H1 (cell line): ENCODE measurements around the gene RTL3. TPM values are rescaled to one million over a fixed set of nuclear protein-coding genes. Genes with fewer than 3 reads are reported as not detected.

ENCODE experiments used
- CTCF ChIA-PET: fragments of 300-600 bp; sonication (Branson Sonifier 250); formaldehyde crosslinking; loops from one replicate; lab custom pipeline; 2021; ENCODE audit not compliant: partially characterized antibody; lab: Charles Lee
- POLR2A ChIA-PET: fragments of 300-600 bp; sonication (Branson Sonifier 250); formaldehyde crosslinking; loops from one replicate; lab custom pipeline; 2021; ENCODE audit warnings: inconsistent platforms; ENCODE audit not compliant: partially characterized antibody; lab: Charles Lee
- DNase-seq, 2 experiments: peaks; one replicate each; pipeline versions ENCODE4 v3.0.0 to v3.0.0-alpha.2; 2010 to 2022; ENCODE audit warnings: low spot score in 2 of 2, low read depth in 1 of 2, mixed read lengths in 1 of 2
- FAIRE-seq: peaks from 2 replicates; lab custom pipeline; 2011; peaks lifted over from hg19 to GRCh38; lab: Jason Lieb, UNC
- H2AFZ ChIP-seq: 2 replicates; pipeline ENCODE4 v1.8.1; 2012; ENCODE audit warnings: low read length, inconsistent platforms
- H2AK5ac ChIP-seq: 2 replicates; pipeline ENCODE4 v1.6.1; 2013; ENCODE audit warnings: low read depth, low read length
- H2BK120ac ChIP-seq: replicated peaks from 2 replicates; pipeline ENCODE3; 2013; ENCODE audit warnings: low read depth, low read length, inconsistent platforms
- H2BK12ac ChIP-seq: 2 replicates; pipeline ENCODE4 v1.6.1; 2013; ENCODE audit warnings: low read depth, low read length
- H2BK15ac ChIP-seq: 2 replicates; pipeline ENCODE4 v1.6.1; 2013; ENCODE audit warnings: low read length
- H2BK20ac ChIP-seq: 2 replicates; pipeline ENCODE4 v1.6.1; 2013; ENCODE audit warnings: low read length
- H2BK5ac ChIP-seq: 2 replicates; pipeline ENCODE4 v1.6.1; 2013; ENCODE audit warnings: low read depth, low read length
- H3K14ac ChIP-seq: 2 replicates; pipeline ENCODE4 v1.6.1; 2013; ENCODE audit warnings: inconsistent platforms; ENCODE audit not compliant: insufficient read length
- H3K18ac ChIP-seq: 2 replicates; pipeline ENCODE4 v1.6.1; 2013; ENCODE audit warnings: low read length; ENCODE audit errors: extremely low read depth
- H3K23ac ChIP-seq: 2 replicates; pipeline ENCODE4 v1.6.1; 2013; ENCODE audit warnings: inconsistent platforms; ENCODE audit not compliant: insufficient read length
- H3K23me2 ChIP-seq: 2 replicates; pipeline ENCODE4 v1.6.1; 2013; ENCODE audit warnings: low read depth, low read length
- H3K27ac ChIP-seq: 2 replicates; pipeline ENCODE4 v1.6.1; 2011; ENCODE audit warnings: low read depth, low read length, inconsistent platforms
- H3K27me3 ChIP-seq, 4 experiments: replicated peaks in 1 of 4; 1 replicate in 1 of 4; 2 replicates in 3 of 4; pipeline versions ENCODE4 v1.6.1 to v1.8.1; 2011 to 2013; ENCODE audit warnings: low read length in 3 of 4, mild to moderate bottlenecking in 3 of 4, inconsistent platforms in 2 of 4, mixed read lengths in 2 of 4, moderate library complexity in 1 of 4; ENCODE audit not compliant: control insufficient read depth in 3 of 4, insufficient read depth in 3 of 4; ENCODE audit errors: extremely low read depth in 1 of 4
- H3K36me3 ChIP-seq, 4 experiments: 2 replicates each; pipeline versions ENCODE4 v1.6.1 to v1.8.1; 2011 to 2013; ENCODE audit warnings: mild to moderate bottlenecking in 4 of 4, low read length in 3 of 4, moderate library complexity in 2 of 4, control low read depth in 1 of 4, inconsistent platforms in 1 of 4; ENCODE audit not compliant: insufficient read depth in 4 of 4, control insufficient read depth in 2 of 4
- H3K4ac ChIP-seq: replicated peaks from 2 replicates; pipeline ENCODE3; 2013; ENCODE audit warnings: low read length, low read depth, mixed read lengths, inconsistent platforms; ENCODE audit not compliant: insufficient read length
- H3K4me1 ChIP-seq, 4 experiments: replicated peaks in 1 of 4; 1 replicate in 1 of 4; 2 replicates in 3 of 4; pipeline versions ENCODE4 v1.6.1 to v1.8.1; 2011 to 2013; ENCODE audit warnings: low read length in 3 of 4, inconsistent platforms in 2 of 4, mixed read lengths in 1 of 4; ENCODE audit not compliant: insufficient read depth in 4 of 4, control insufficient read depth in 3 of 4
- H3K4me2 ChIP-seq, 2 experiments: 2 replicates each; pipeline versions ENCODE4 v1.6.1 to v1.8.1; 2011 to 2013; ENCODE audit warnings: low read depth in 2 of 2, low read length in 2 of 2, control low read depth in 1 of 2, inconsistent platforms in 1 of 2, mild to moderate bottlenecking in 1 of 2; ENCODE audit not compliant: insufficient read depth in 1 of 2
- H3K4me3 ChIP-seq, 4 experiments: fragments of 200-600, 300-600 bp in 1 of 4; sonication (generic), shearing (Covaris generic), sonication (Bioruptor Twin) in 1 of 4; 2 replicates each; pipeline versions ENCODE4 v1.5.1 to v1.8.1; 2011 to 2016; ENCODE audit warnings: low read length in 4 of 4, low read depth in 3 of 4, control low read depth in 2 of 4, inconsistent platforms in 2 of 4, mild to moderate bottlenecking in 2 of 4, mixed read lengths in 1 of 4, moderate library complexity in 1 of 4; ENCODE audit not compliant: insufficient read depth in 2 of 4; ENCODE audit errors: extremely low read depth in 1 of 4
- H3K56ac ChIP-seq: replicated peaks from 2 replicates; pipeline ENCODE3; 2013; ENCODE audit warnings: low read depth, mild to moderate bottlenecking, mixed read lengths, low read length, inconsistent platforms; ENCODE audit not compliant: insufficient read length
- H3K79me1 ChIP-seq: 2 replicates; pipeline ENCODE4 v1.6.1; 2013; ENCODE audit warnings: low read depth, low read length, control low read depth
- H3K79me2 ChIP-seq, 2 experiments: 2 replicates each; pipeline versions ENCODE4 v1.6.1 to v1.8.1; 2012 to 2013; ENCODE audit warnings: low read length in 2 of 2, mild to moderate bottlenecking in 2 of 2, inconsistent platforms in 1 of 2; ENCODE audit not compliant: insufficient read depth in 2 of 2, control insufficient read depth in 1 of 2
- H3K9ac ChIP-seq, 4 experiments: replicated peaks in 1 of 4; 1 replicate in 1 of 4; 2 replicates in 3 of 4; pipeline versions ENCODE4 v1.6.1 to v1.8.1; 2011 to 2013; ENCODE audit warnings: low read depth in 3 of 4, low read length in 3 of 4, control low read depth in 2 of 4, mild to moderate bottlenecking in 2 of 4, moderate library complexity in 2 of 4, inconsistent platforms in 1 of 4; ENCODE audit errors: extremely low read depth in 1 of 4
- H3K9me3 ChIP-seq, 2 experiments: 2 replicates each; pipeline versions ENCODE4 v1.6.1 to v1.8.1; 2012 to 2013; ENCODE audit warnings: mild to moderate bottlenecking in 2 of 2, moderate library complexity in 2 of 2, control low read depth in 1 of 2, inconsistent platforms in 1 of 2, low read depth in 1 of 2, low read length in 1 of 2, mixed read lengths in 1 of 2; ENCODE audit not compliant: insufficient read depth in 2 of 2
- H4K20me1 ChIP-seq, 2 experiments: replicated peaks in 1 of 2; 2 replicates each; pipeline versions ENCODE3 to v1.8.1; 2011 to 2013; ENCODE audit warnings: inconsistent platforms in 2 of 2, low read length in 2 of 2, mild to moderate bottlenecking in 1 of 2; ENCODE audit not compliant: insufficient read depth in 2 of 2, control insufficient read depth in 1 of 2
- H4K5ac ChIP-seq: 2 replicates; pipeline ENCODE4 v1.6.1; 2013; ENCODE audit warnings: low read length, low read depth, mixed read lengths, inconsistent platforms; ENCODE audit not compliant: insufficient read length
- H4K8ac ChIP-seq: 2 replicates; pipeline ENCODE4 v1.8.0; 2013; ENCODE audit warnings: mild to moderate bottlenecking, moderate library complexity, low read length, inconsistent platforms; ENCODE audit not compliant: insufficient read depth; ENCODE audit errors: extremely low read depth
- H4K91ac ChIP-seq: replicated peaks from 2 replicates; pipeline ENCODE3; 2013; ENCODE audit warnings: low read length, mixed read lengths, inconsistent platforms; ENCODE audit not compliant: insufficient read length
- CBX5 ChIP-seq: fragments of 300-800, 300-1000 bp; sonication (generic); IDR thresholded peaks from 2 replicates; pipeline ENCODE4 v1.7.1; 2016; ENCODE audit warnings: antibody characterized with exemption, low read length, low read depth
- TAF7 ChIP-seq: optimal IDR thresholded peaks from 2 replicates; pipeline ENCODE3; 2011; ENCODE audit warnings: low read depth, mild to moderate bottlenecking, inconsistent platforms, low read length, moderate library complexity, borderline replicate concordance
- polyA plus RNA-seq, 7 experiments: library from polyadenylated mRNA; depleted of rRNA in 3 of 7; stranded (reverse) in 5 of 7; unstranded in 2 of 7; fragments of >200 nt in 5 of 7; fragments of 200-250 nt in 2 of 7; gene quantifications; 1 replicate in 5 of 7; 2 replicates in 1 of 7; 4 replicates in 1 of 7; pipeline versions ENCODE4 v1.2.1 to v1.2.3, GENCODE V29; 2011 to 2013; ENCODE audit warnings: missing spikeins in 2 of 7, mixed read lengths in 2 of 7
- total RNA-seq: library from RNA; stranded (reverse); fragmentation: NEBNext Ultra II Directional; extraction: Animal tissue kit (Norgen Biotek cat#: 25700); gene quantifications from 2 replicates; pipeline ENCODE4 v1.2.1, GENCODE V29; 2021

The RTL3 gene
- total and polyA plus RNA-seq, 2 of the 8 experiments (the other 6 are each of a cell fraction or from before 2014, with no cell fraction given): not detected

- no peaks in the 10 kb centered on the region for H3K79me1 ChIP-seq
- no peak overlapping the region for H2BK20ac ChIP-seq
- H4K91ac ChIP-seq: no peak overlapping the region
- no peak overlapping the region for H3K4me2 ChIP-seq
- no peaks in the 10 kb centered on the region for H4K20me1 ChIP-seq
- no peak overlapping the region for H2BK15ac ChIP-seq
- no peak overlapping the region for H3K14ac ChIP-seq
- H2BK120ac ChIP-seq: no peak overlapping the region
- no peaks in the 10 kb centered on the region for H3K9me3 ChIP-seq
- no peaks in the 10 kb centered on the region for H3K79me2 ChIP-seq
- H4K8ac ChIP-seq: no peak overlapping the region
- H3K23ac ChIP-seq: no peak overlapping the region
- H3K4me1 ChIP-seq: no peaks in the 10 kb centered on the region
- H3K27ac ChIP-seq: no peak overlapping the region
- H3K56ac ChIP-seq: no peak overlapping the region
- H2BK5ac ChIP-seq: no peak overlapping the region
- CTCF ChIA-PET: interaction anchor here (0.6 kb wide), 1 partner anchor 283 kb away, joined by 3 read pairs; no protein-coding TSS in a partner anchor
- POLR2A ChIA-PET: no interaction called here
- H3K36me3 ChIP-seq: no peaks in the 10 kb centered on the region
- no peak overlapping the region for H3K18ac ChIP-seq
- H2AK5ac ChIP-seq: no peak overlapping the region
- H2AFZ ChIP-seq: no peak overlapping the region
- H3K23me2 ChIP-seq: no peaks in the 10 kb centered on the region
- FAIRE-seq (no peak), DNase-seq (no peak)
- H3K9ac ChIP-seq: no peak overlapping the region
- H3K27me3 ChIP-seq: no peaks in the 10 kb centered on the region
- TF ChIP-seq TAF7: no peak
- no peak for TF ChIP-seq CBX5
- H3K4me3 ChIP-seq: no peak overlapping the region
- H3K4ac ChIP-seq: no peak overlapping the region
- no peak overlapping the region for H4K5ac ChIP-seq
- H2BK12ac ChIP-seq: no peak overlapping the region
Observed at GRCh38 chrX:78673246-78673645, 14.1 kb upstream of the RTL3 start.
